Activated CD8-positive, alpha-beta T cell treated with anti-CD3 and anti-CD28 coated beads, Interleukin-2, amount 10 ng/mL, durations not matched to agents 7 days and 5 days (primary cell): ENCODE measurements around the gene ALS2CL. TPM values are rescaled to one million over a fixed set of nuclear protein-coding genes. Genes with fewer than 3 reads are reported as not detected.
A peak's percentile ranks its signal among the peaks of the same experiment; 100 is the strongest.

Experiments used
- ATAC-seq: fragments of 150-1000 bp; cut with Tn5 transposase; one replicate; pipeline ENCODE4 v1.10.0; 2021; ENCODE audit warnings: moderate library complexity
- CTCF ChIA-PET: fragments of 350-600 bp; sonication (Branson Sonifier 250); formaldehyde crosslinking; loops from one replicate; lab custom pipeline; 2021; ENCODE audit warnings: antibody characterized with exemption; lab: Charles Lee
- POLR2A ChIA-PET: fragments of 350-600 bp; sonication (Branson Sonifier 250); formaldehyde crosslinking; loops from one replicate; lab custom pipeline; 2021; ENCODE audit warnings: antibody characterized with exemption; lab: Charles Lee
- DNase-seq: peaks from one replicate; pipeline ENCODE4 v3.0.0-alpha.2; 2020
- H3K27ac Mint-ChIP-seq: one replicate; pipeline ENCODE4 v1.8.0; 2021; ENCODE audit warnings: mild to moderate bottlenecking, mixed read lengths
- H3K27me3 Mint-ChIP-seq: one replicate; pipeline ENCODE4 v1.8.0; 2021; ENCODE audit warnings: low read depth, mixed read lengths
- H3K36me3 Mint-ChIP-seq: one replicate; pipeline ENCODE4 v1.8.0; 2021; ENCODE audit warnings: low read depth, mixed read lengths
- H3K4me1 Mint-ChIP-seq: one replicate; pipeline ENCODE4 v1.8.0; 2021; ENCODE audit warnings: low read depth, mixed read lengths
- H3K4me3 Mint-ChIP-seq: one replicate; pipeline ENCODE4 v1.8.0; 2021; ENCODE audit warnings: mild to moderate bottlenecking, mixed read lengths
- H3K9me3 Mint-ChIP-seq: one replicate; pipeline ENCODE4 v1.8.0; 2022; ENCODE audit warnings: mixed read lengths; ENCODE audit not compliant: insufficient read depth
- total RNA-seq, 2 experiments: library from RNA; stranded (reverse); gene quantifications; one replicate each; pipeline ENCODE4 v1.2.3, GENCODE V29; 2021

Gene ALS2CL
- total RNA-seq, 2 experiments from 2014 or later, result 1.3 to 1.4 TPM

GRCh38 chr3:46664971-46665762 lies 28.3 kb downstream of the ALS2CL start:
- H3K27me3 Mint-ChIP-seq, result no peaks in the 10 kb centered on the region

GRCh38 chr3:46664188-46664970 lies 29.1 kb downstream of the ALS2CL start:
- no peak for ATAC-seq
- no peak overlapping the region for H3K27ac Mint-ChIP-seq
- ChIA-PET POLR2A (no interaction called here), CTCF (interaction anchor here (1.4 to 1.7 kb wide), 3 partner anchors 35 to 176 kb away, joined by 4 to 5 read pairs (median 5); no protein-coding TSS in a partner anchor)
- H3K4me3 Mint-ChIP-seq, result no peak overlapping the region
- DNase-seq, result no peak
- no peaks in the 10 kb centered on the region for H3K9me3 Mint-ChIP-seq
- H3K27me3 Mint-ChIP-seq, result no peaks in the 10 kb centered on the region
- no peaks in the 10 kb centered on the region for H3K4me1 Mint-ChIP-seq
- no peaks in the 10 kb centered on the region for H3K36me3 Mint-ChIP-seq

More at GRCh38 chr3:46664971-46665762, 28.3 kb downstream of the ALS2CL start:
- Mint-ChIP-seq H3K36me3 (no peaks in the 10 kb centered on the region), H3K4me1 (no peaks in the 10 kb centered on the region), H3K27ac (no peak overlapping the region), H3K4me3 (no peak overlapping the region), H3K9me3 (no peaks in the 10 kb centered on the region)
- no peak for ATAC-seq
- ChIA-PET CTCF (interaction anchor here (1.7 kb wide), 1 partner anchor 177 kb away, joined by 4 read pairs; no protein-coding TSS in a partner anchor), POLR2A (no interaction called here)
- DNase-seq, result no peak

- H3K27ac Mint-ChIP-seq, result no peak overlapping the region
- no peaks in the 10 kb centered on the region for H3K4me1 Mint-ChIP-seq
- no peaks in the 10 kb centered on the region for H3K9me3 Mint-ChIP-seq
- POLR2A ChIA-PET, result no interaction called here
- no peak overlapping the region for H3K4me3 Mint-ChIP-seq
- no peaks in the 10 kb centered on the region for H3K27me3 Mint-ChIP-seq
- ATAC-seq, result peak; percentile 28
- no peaks in the 10 kb centered on the region for H3K36me3 Mint-ChIP-seq
- DNase-seq, result no peak
- CTCF ChIA-PET, result interaction anchor here (1.4 to 1.7 kb wide), 3 partner anchors 34 to 175 kb away, joined by 4 to 5 read pairs (median 5); no protein-coding TSS in a partner anchor
These were observed 29.8 kb downstream of the ALS2CL start for GRCh38 chr3:46663591-46664135.

GRCh38 chr3:46662771-46663551 lies 30.5 kb downstream of the ALS2CL start:
- no peak for ATAC-seq
- no peak overlapping the region for H3K4me3 Mint-ChIP-seq
- no peak for DNase-seq
- no peak overlapping the region for H3K27ac Mint-ChIP-seq
- POLR2A ChIA-PET, result no interaction called here
- no peaks in the 10 kb centered on the region for H3K4me1 Mint-ChIP-seq
- H3K36me3 Mint-ChIP-seq, result no peaks in the 10 kb centered on the region
- H3K9me3 Mint-ChIP-seq, result no peaks in the 10 kb centered on the region
- H3K27me3 Mint-ChIP-seq, result no peaks in the 10 kb centered on the region
- CTCF ChIA-PET, result interaction anchor here (0.9 to 1.7 kb wide), 3 partner anchors 33 to 174 kb away, joined by 3 to 5 read pairs (median 5); no protein-coding TSS in a partner anchor

- Mint-ChIP-seq H3K27ac (no peak overlapping the region), H3K27me3 (no peaks in the 10 kb centered on the region), H3K9me3 (no peaks in the 10 kb centered on the region), H3K36me3 (no peaks in the 10 kb centered on the region), H3K4me1 (peaks cover 4% of the 10 kb centered on the region), H3K4me3 (no peak overlapping the region)
- POLR2A ChIA-PET, result no interaction called here
- DNase-seq, result no peak
- CTCF ChIA-PET, result interaction anchor here (0.9 to 1.2 kb wide), 3 partner anchors 13 to 184 kb away, joined by 3 read pairs; no protein-coding TSS in a partner anchor
- no peak for ATAC-seq
These were observed 31.4 kb downstream of the ALS2CL start for GRCh38 chr3:46661776-46662766.

GRCh38 chr3:46660543-46661523 lies 32.6 kb downstream of the ALS2CL start:
- DNase-seq (peak; percentile 15), ATAC-seq (no peak)
- H3K36me3 Mint-ChIP-seq, result no peaks in the 10 kb centered on the region
- no peak overlapping the region for H3K4me3 Mint-ChIP-seq
- peaks cover 6% of the 10 kb centered on the region for H3K27me3 Mint-ChIP-seq
- H3K9me3 Mint-ChIP-seq, result no peaks in the 10 kb centered on the region
- peaks cover 4% of the 10 kb centered on the region for H3K4me1 Mint-ChIP-seq
- no peak overlapping the region for H3K27ac Mint-ChIP-seq
- ChIA-PET POLR2A (no interaction called here), CTCF (interaction anchor here (0.5 to 1.4 kb wide), 4 partner anchors 14 to 454 kb away, joined by 3 to 6 read pairs (median 3); no protein-coding TSS in a partner anchor)

GRCh38 chr3:46660003-46660402 lies 33.5 kb downstream of the ALS2CL start:
- H3K36me3 Mint-ChIP-seq, result no peaks in the 10 kb centered on the region
- H3K9me3 Mint-ChIP-seq, result no peaks in the 10 kb centered on the region
- ATAC-seq, result no peak
- DNase-seq, result no peak
- peaks cover 8% of the 10 kb centered on the region for H3K27me3 Mint-ChIP-seq
- H3K4me1 Mint-ChIP-seq, result peaks cover 4% of the 10 kb centered on the region
- no peak overlapping the region for H3K4me3 Mint-ChIP-seq
- no peak overlapping the region for H3K27ac Mint-ChIP-seq
- ChIA-PET POLR2A (no interaction called here), CTCF (interaction anchor here (0.7 to 1.4 kb wide), 2 partner anchors 30 to 37 kb away, joined by 4 to 6 read pairs; no protein-coding TSS in a partner anchor)

GRCh38 chr3:46659285-46659684 lies 34.2 kb downstream of the ALS2CL start:
- H3K27me3 Mint-ChIP-seq, result peaks cover 11% of the 10 kb centered on the region
- H3K4me3 Mint-ChIP-seq, result no peak overlapping the region
- no peaks in the 10 kb centered on the region for H3K9me3 Mint-ChIP-seq
- DNase-seq (no peak), ATAC-seq (no peak)
- H3K36me3 Mint-ChIP-seq, result no peaks in the 10 kb centered on the region
- POLR2A ChIA-PET, result no interaction called here
- H3K27ac Mint-ChIP-seq, result no peak overlapping the region
- H3K4me1 Mint-ChIP-seq, result peaks cover 4% of the 10 kb centered on the region
- CTCF ChIA-PET, result no interaction called here

- no peaks in the 10 kb centered on the region for H3K36me3 Mint-ChIP-seq
- H3K27me3 Mint-ChIP-seq, result peaks cover 17% of the 10 kb centered on the region
- DNase-seq (no peak), ATAC-seq (no peak)
- H3K4me1 Mint-ChIP-seq, result peaks cover 4% of the 10 kb centered on the region
- POLR2A ChIA-PET, result no interaction called here
- CTCF ChIA-PET, result no interaction called here
- peaks cover 6% of the 10 kb centered on the region for H3K9me3 Mint-ChIP-seq
- no peak overlapping the region for H3K27ac Mint-ChIP-seq
- no peak overlapping the region for H3K4me3 Mint-ChIP-seq
These were observed 36.5 kb downstream of the ALS2CL start for GRCh38 chr3:46656778-46657556.
